GM12865 (cell line): ENCODE measurements around the gene MAP2K5.
A peak's percentile ranks its signal among the peaks of the same experiment; 100 is the strongest.

Experiments used
- DNase-seq: peaks from one replicate; pipeline ENCODE4 v3.0.0; 2010; ENCODE audit warnings: low read depth
- H3K4me3 ChIP-seq: 2 replicates; pipeline ENCODE4 v1.5.1; 2011; ENCODE audit warnings: mild to moderate bottlenecking, low read depth, low read length, control low read depth
- CTCF ChIP-seq: IDR thresholded peaks from 2 replicates; pipeline ENCODE4 v1.5.1; 2011; ENCODE audit warnings: low read length, control low read depth, low read depth, inconsistent platforms; ENCODE audit not compliant: insufficient read depth; ENCODE audit errors: missing control alignments

MAP2K5 gene

GRCh38 chr15:67823314-67824196, 281.1 kb downstream of the MAP2K5 start:
- TF ChIP-seq CTCF, result no peak
- H3K4me3 ChIP-seq, result peak overlapping the region; percentile 12
- DNase-seq, result no peak

- no peak for DNase-seq
- no peak for TF ChIP-seq CTCF
- no peak overlapping the region for H3K4me3 ChIP-seq
Measured at GRCh38 chr15:67824197-67824968, 281.9 kb downstream of the MAP2K5 start.

GRCh38 chr15:67824976-67825880, 282.7 kb downstream of the MAP2K5 start, which contains the start of gene SKOR1:
Gene SKOR1, plus strand, starts transcription at chr15:67825509. Its CDS starts 94 bp downstream, at chr15:67825603.
- no peak within 1 kb of the TSS for H3K4me3 ChIP-seq

GRCh38 chr15:67825881-67826716, 283.6 kb downstream of the MAP2K5 start:
- no peak overlapping the region for H3K4me3 ChIP-seq
- no peak for TF ChIP-seq CTCF
- DNase-seq, result no peak

More at GRCh38 chr15:67824976-67825880, 282.7 kb downstream of the MAP2K5 start, which contains the start of gene SKOR1:
- DNase-seq, result no peak
- no peak for TF ChIP-seq CTCF

- no peak for DNase-seq
- no peak overlapping the region for H3K4me3 ChIP-seq
- TF ChIP-seq CTCF, result no peak
Measured at GRCh38 chr15:67826717-67827561, 284.4 kb downstream of the MAP2K5 start.
